ENCODE data around the gene CRYBB1. TPM values are rescaled to one million over a fixed set of nuclear protein-coding genes. Genes with fewer than 3 reads are reported as not detected.

The CRYBB1 gene
- total RNA-seq, 1 experiment from 2014 or later = not detected

DNA sequence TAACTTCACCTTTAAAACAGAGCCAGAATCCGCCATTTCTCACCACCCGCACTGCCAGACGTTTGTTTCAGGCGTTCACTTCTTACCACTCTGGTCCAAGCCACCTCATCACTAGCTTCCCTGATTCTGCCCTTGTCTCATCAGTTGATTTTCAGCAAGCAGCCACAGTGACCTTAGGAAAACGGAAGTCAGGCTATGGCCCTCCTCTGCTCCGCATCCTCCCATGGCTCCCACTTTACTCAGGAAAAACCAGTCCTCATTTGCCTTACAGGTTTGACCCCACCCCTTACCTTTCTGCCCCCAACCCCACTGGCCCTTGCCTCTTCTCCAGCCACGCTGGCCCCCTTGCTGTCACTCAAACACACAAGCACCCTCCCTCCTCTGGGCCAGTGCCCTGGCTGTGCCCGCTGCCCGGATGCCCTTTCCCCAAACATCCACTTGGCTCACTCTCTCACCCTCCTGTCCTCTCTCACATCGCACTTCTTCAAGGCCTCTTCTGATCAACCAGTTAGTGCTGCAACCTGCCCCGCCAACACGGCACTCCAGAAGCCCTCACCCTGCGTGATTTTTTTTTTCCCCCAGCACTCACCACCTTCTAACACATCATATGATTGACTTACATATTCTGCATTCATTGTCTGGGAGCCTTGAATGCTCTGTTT lies 46.8 kb downstream of the CRYBB1 start:
- no peak overlapping the region for H3K4me3 ChIP-seq
- no peaks in the 10 kb centered on the region for H3K27me3 ChIP-seq (replicated peaks)
- peaks cover 5% of the 10 kb centered on the region for H3K36me3 ChIP-seq

GRCh38 chr22:26570115-26570514 lies 47.7 kb downstream of the CRYBB1 start:
- Histone ChIP-seq H3K4me1 (replicated peaks) (peaks cover 18% of the 10 kb centered on the region), H3K27me3 (replicated peaks) (no peaks in the 10 kb centered on the region), H3K27ac (no peak overlapping the region), H3K9me3 (replicated peaks) (no peaks in the 10 kb centered on the region; the same call in 1 of the 2 replicates), H3K36me3 (peaks cover 5% of the 10 kb centered on the region; the same call in 1 of the 2 replicates), H3K4me3 (no peak overlapping the region)
- no peak for DNase-seq (ENCODE audit: low read depth in 1 of 2, low spot score in 2 of 2)

More for the DNA sequence above, 46.8 kb downstream of the CRYBB1 start:
- Histone ChIP-seq H3K4me1 (replicated peaks) (peaks cover 18% of the 10 kb centered on the region), H3K27ac (no peak overlapping the region), H3K9me3 (replicated peaks) (no peaks in the 10 kb centered on the region; the same call in 1 of the 2 replicates)
- no peak for DNase-seq (ENCODE audit: low read depth in 1 of 2, low spot score in 2 of 2)

DNA sequence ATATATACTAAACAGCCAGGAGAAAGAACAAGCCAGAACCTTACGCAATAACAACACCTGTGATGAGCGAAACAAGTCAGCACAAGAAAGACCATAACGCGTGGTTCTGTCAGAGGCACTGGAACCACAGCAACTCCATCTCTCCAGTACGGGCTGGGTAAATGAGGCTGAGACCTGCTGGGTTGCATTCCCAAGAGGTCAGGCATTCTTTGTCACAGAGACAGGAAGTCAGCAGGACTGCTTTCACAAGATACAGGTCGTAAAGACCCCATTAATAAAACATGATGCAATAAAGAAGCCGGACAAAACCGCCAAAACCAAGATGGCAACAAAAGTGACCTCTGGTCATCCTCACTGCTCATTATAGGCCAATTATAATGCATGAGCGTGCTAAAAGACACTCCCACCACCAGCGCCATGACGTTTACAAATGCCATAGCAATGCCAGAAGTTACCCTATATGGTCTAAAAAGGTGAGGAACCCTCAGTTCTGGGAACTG lies 49.6 kb downstream of the CRYBB1 start:
- DNase-seq (ENCODE audit: low read depth in 1 of 2, low spot score in 2 of 2) = no peak
- Histone ChIP-seq H3K27ac (no peak overlapping the region), H3K27me3 (replicated peaks) (no peaks in the 10 kb centered on the region), H3K4me3 (no peak overlapping the region), H3K9me3 (replicated peaks) (no peaks in the 10 kb centered on the region; the same call in 1 of the 2 replicates), H3K4me1 (replicated peaks) (peaks cover 11% of the 10 kb centered on the region), H3K36me3 (no peaks in the 10 kb centered on the region; the same call in 1 of the 2 replicates)

DNA sequence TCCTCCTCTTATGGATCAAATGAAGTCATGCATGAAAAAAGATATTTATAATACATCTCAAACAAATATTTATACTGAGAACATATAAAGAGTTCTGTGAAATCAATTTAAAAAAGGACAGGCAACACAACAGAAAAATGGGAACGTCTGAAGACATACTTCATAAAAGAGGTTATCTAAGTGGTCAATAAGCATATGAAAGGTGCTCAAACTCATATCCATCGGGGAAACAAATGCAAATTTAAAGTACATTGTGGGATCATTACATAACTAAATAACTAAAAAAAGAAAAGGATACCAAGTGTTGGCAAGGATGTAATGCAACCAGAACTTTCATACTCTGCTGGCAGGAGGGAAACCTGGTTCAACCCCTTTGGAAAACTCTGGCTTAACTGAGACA lies 50.2 kb downstream of the CRYBB1 start:
- Histone ChIP-seq H3K4me1 (replicated peaks) (peaks cover 8% of the 10 kb centered on the region), H3K27me3 (replicated peaks) (no peaks in the 10 kb centered on the region)

GRCh38 chr22:26566994-26567393 lies 50.8 kb downstream of the CRYBB1 start:
- Histone ChIP-seq H3K9me3 (replicated peaks) (no peaks in the 10 kb centered on the region; the same call in 1 of the 2 replicates), H3K27ac (no peak overlapping the region), H3K27me3 (replicated peaks) (no peaks in the 10 kb centered on the region), H3K4me3 (no peak overlapping the region), H3K4me1 (replicated peaks) (peaks cover 8% of the 10 kb centered on the region), H3K36me3 (no peaks in the 10 kb centered on the region; the same call in 1 of the 2 replicates)
- DNase-seq (ENCODE audit: low read depth in 1 of 2, low spot score in 2 of 2) = no peak

More for the DNA sequence above, 50.2 kb downstream of the CRYBB1 start:
- Histone ChIP-seq H3K27ac (no peak overlapping the region), H3K9me3 (replicated peaks) (no peaks in the 10 kb centered on the region; the same call in 1 of the 2 replicates), H3K4me3 (no peak overlapping the region), H3K36me3 (no peaks in the 10 kb centered on the region; the same call in 1 of the 2 replicates)
- DNase-seq (ENCODE audit: low read depth in 1 of 2, low spot score in 2 of 2) = no peak

DNA sequence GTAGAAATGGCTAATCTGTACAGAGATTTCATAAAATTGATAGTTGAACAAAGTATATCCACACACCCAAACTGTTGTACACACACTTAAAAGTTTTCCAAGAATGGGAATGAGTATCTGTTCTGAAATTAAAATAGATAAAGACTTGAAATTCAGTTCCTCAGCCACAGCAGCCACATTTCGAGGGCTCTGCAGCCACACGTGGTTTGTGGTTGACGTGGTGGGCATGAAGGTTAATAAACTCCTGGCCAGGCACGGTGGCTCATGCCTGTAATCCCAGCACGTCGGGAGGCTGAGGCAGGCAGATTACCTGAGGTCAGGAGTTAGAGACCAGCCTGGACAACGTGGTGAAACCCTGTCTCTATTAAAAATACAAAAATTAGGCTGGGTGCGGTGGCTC lies 51.9 kb downstream of the CRYBB1 start:
- DNase-seq (ENCODE audit: low read depth in 1 of 2, low spot score in 2 of 2) = no peak
- no peak overlapping the region for H3K27ac ChIP-seq
- no peaks in the 10 kb centered on the region; the same call in 1 of the 2 replicates for H3K9me3 ChIP-seq (replicated peaks)
- no peaks in the 10 kb centered on the region for H3K27me3 ChIP-seq (replicated peaks)
- peaks cover 8% of the 10 kb centered on the region for H3K4me1 ChIP-seq (replicated peaks)
- H3K4me3 ChIP-seq = no peak overlapping the region
- no peaks in the 10 kb centered on the region; the same call in 1 of the 2 replicates for H3K36me3 ChIP-seq

GRCh38 chr22:26565181-26565580 lies 52.6 kb downstream of the CRYBB1 start:
- Histone ChIP-seq H3K27ac (no peak overlapping the region), H3K9me3 (replicated peaks) (no peaks in the 10 kb centered on the region; the same call in 1 of the 2 replicates), H3K27me3 (replicated peaks) (no peaks in the 10 kb centered on the region), H3K4me1 (replicated peaks) (peaks cover 8% of the 10 kb centered on the region), H3K4me3 (no peak overlapping the region), H3K36me3 (no peaks in the 10 kb centered on the region; the same call in 1 of the 2 replicates)
- DNase-seq (ENCODE audit: low read depth in 1 of 2, low spot score in 2 of 2) = no peak

DNA sequence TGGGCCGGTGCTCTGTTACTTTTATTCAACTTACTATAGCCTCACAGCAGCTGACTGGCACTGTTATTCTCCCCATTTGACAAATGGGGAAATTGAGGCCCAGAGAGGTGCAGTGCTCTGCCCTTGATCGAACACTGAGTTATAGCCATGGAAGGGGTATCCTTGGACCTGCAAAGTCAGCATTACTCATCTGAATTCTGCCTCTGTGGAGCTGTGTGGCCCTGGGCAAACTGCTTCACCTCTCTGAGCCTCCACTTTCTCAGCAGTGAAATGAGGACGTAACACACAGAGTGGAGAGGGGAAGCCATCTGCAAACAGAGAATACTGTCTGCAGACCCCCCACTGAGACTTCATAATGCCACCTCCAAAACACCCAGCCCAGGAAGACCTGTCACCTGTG lies 53.2 kb downstream of the CRYBB1 start:
- DNase-seq (ENCODE audit: low read depth in 1 of 2, low spot score in 2 of 2) = no peak
- Histone ChIP-seq H3K27ac (no peak overlapping the region), H3K36me3 (no peaks in the 10 kb centered on the region; the same call in 1 of the 2 replicates), H3K4me3 (no peak overlapping the region), H3K4me1 (replicated peaks) (peaks cover 8% of the 10 kb centered on the region), H3K9me3 (replicated peaks) (no peaks in the 10 kb centered on the region; the same call in 1 of the 2 replicates), H3K27me3 (replicated peaks) (no peaks in the 10 kb centered on the region)

- Histone ChIP-seq H3K4me3 (no peak overlapping the region), H3K4me1 (replicated peaks) (peaks cover 8% of the 10 kb centered on the region), H3K27ac (no peak overlapping the region), H3K9me3 (replicated peaks) (no peaks in the 10 kb centered on the region; the same call in 1 of the 2 replicates), H3K27me3 (replicated peaks) (no peaks in the 10 kb centered on the region), H3K36me3 (no peaks in the 10 kb centered on the region; the same call in 1 of the 2 replicates)
- DNase-seq (ENCODE audit: low read depth in 1 of 2, low spot score in 2 of 2) = no peak
Measured at GRCh38 chr22:26564181-26564580, 53.6 kb downstream of the CRYBB1 start.

DNA sequence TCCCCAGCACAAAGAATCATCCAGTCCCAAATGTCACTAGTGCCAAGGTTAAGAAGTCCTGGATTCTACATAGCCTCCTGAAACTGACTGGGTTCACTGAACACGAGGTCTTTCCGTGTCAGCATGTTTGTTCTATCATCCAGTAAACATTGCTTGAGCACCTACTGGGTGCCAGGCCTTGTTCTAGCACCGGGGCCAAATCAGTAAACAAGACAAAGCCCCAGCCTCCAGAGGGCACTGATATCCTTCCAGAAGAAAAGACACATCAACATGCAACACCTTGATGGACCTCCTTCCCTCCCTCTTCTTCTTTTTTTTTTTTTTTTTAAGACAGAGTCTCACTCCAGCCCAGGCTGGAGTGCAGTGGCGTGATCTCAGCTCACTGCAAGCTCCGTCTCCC lies 54.8 kb downstream of the CRYBB1 start:
- Histone ChIP-seq H3K36me3 (no peaks in the 10 kb centered on the region; the same call in 1 of the 2 replicates), H3K9me3 (replicated peaks) (no peaks in the 10 kb centered on the region; the same call in 1 of the 2 replicates), H3K4me3 (no peak overlapping the region), H3K27me3 (replicated peaks) (no peaks in the 10 kb centered on the region), H3K4me1 (replicated peaks) (no peaks in the 10 kb centered on the region), H3K27ac (no peak overlapping the region)
- no peak for DNase-seq (ENCODE audit: low read depth in 1 of 2, low spot score in 2 of 2)

- no peaks in the 10 kb centered on the region for H3K9me3 ChIP-seq (replicated peaks)
- no peaks in the 10 kb centered on the region for H3K27me3 ChIP-seq (replicated peaks)
- H3K4me1 ChIP-seq (replicated peaks) = no peaks in the 10 kb centered on the region
- no peaks in the 10 kb centered on the region; the same call in 1 of the 2 replicates for H3K36me3 ChIP-seq
- no peak overlapping the region for H3K27ac ChIP-seq
- no peak for DNase-seq (ENCODE audit: low read depth in 1 of 2, low spot score in 2 of 2)
- H3K4me3 ChIP-seq = no peak overlapping the region
Measured at GRCh38 chr22:26561756-26562417, 55.9 kb downstream of the CRYBB1 start.

DNA sequence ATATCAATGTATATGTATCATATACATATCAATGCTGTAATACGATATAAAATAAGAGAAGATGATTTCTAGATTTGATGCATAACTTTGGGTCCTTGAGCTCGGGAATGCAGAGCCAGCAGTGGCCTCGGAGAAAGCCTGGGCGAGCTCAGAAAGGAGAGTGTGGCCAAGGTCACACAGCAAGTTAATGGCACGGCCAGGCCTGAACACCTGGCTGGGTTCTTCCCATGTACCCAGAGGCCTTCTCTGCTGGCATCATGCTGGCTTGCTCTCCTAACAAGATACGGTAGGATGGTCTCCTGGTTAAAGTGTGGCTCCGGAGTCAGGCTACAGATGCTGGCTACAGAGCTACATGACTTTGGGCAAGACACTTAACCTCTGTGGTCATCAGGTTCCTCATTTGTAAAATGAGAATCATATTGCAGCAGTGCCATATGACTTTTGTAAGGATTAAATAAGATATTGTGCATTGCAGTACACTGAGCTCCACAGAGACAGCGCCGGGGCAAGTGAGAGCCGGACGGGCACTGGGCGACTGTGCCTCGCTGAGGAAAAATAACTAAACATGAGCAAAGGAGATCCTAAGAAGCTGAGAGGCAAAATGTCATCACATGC lies 57.8 kb downstream of the CRYBB1 start:
- DNase-seq (ENCODE audit: low read depth in 1 of 2, low spot score in 2 of 2) = no peak
- peaks cover 3% of the 10 kb centered on the region; the same call in 1 of the 2 replicates for H3K36me3 ChIP-seq
- H3K27ac ChIP-seq = no peak overlapping the region

GRCh38 chr22:26558248-26558895 lies 59.5 kb downstream of the CRYBB1 start:
- Histone ChIP-seq H3K27ac (no peak overlapping the region), H3K36me3 (peaks cover 3% of the 10 kb centered on the region; the same call in 1 of the 2 replicates), H3K4me3 (no peak overlapping the region), H3K27me3 (replicated peaks) (no peaks in the 10 kb centered on the region), H3K4me1 (replicated peaks) (peaks cover 14% of the 10 kb centered on the region), H3K9me3 (replicated peaks) (no peaks in the 10 kb centered on the region)
- DNase-seq (ENCODE audit: low read depth in 1 of 2, low spot score in 2 of 2) = no peak

More for the DNA sequence above, 57.8 kb downstream of the CRYBB1 start:
- Histone ChIP-seq H3K4me1 (replicated peaks) (no peaks in the 10 kb centered on the region), H3K9me3 (replicated peaks) (no peaks in the 10 kb centered on the region), H3K4me3 (no peak overlapping the region), H3K27me3 (replicated peaks) (no peaks in the 10 kb centered on the region)

Measured in SJSA1 (cell line).